CD4-positive, alpha-beta memory T cell (primary cell): Measurements from ENCODE around the gene SEMA4D. TPM values are rescaled to one million over a fixed set of nuclear protein-coding genes. Genes with fewer than 3 reads are reported as not detected.

Experiments used
- CTCF ChIA-PET: fragments of 350-600 bp; sonication (Branson Sonifier 250); formaldehyde crosslinking; loops from one replicate; lab custom pipeline; 2021; ENCODE audit warnings: inconsistent platforms; ENCODE audit not compliant: partially characterized antibody; lab: Charles Lee
- POLR2A ChIA-PET: fragments of 350-600 bp; sonication (Branson Sonifier 250); formaldehyde crosslinking; loops from one replicate; lab custom pipeline; 2021; ENCODE audit not compliant: partially characterized antibody; lab: Charles Lee
- DNase-seq, 5 donors: peaks; one replicate each; pipeline versions ENCODE4 v3.0.0 to v3.0.0-alpha.2; 2020 to 2022; ENCODE audit warnings: mixed read lengths in 1 of 5
- H3K27ac ChIP-seq: one replicate; pipeline ENCODE4 v1.7.0; 2013; ENCODE audit warnings: low read depth, low read length
- H3K27me3 ChIP-seq: 2 replicates; pipeline ENCODE4 v1.7.0; 2013; ENCODE audit warnings: mild to moderate bottlenecking, low read length, moderate library complexity; ENCODE audit not compliant: insufficient read depth
- H3K36me3 ChIP-seq: 2 replicates; pipeline ENCODE4 v1.7.0; 2013; ENCODE audit warnings: mild to moderate bottlenecking, low read length, moderate library complexity; ENCODE audit not compliant: insufficient read depth
- H3K4me1 ChIP-seq: 2 replicates; pipeline ENCODE4 v1.7.0; 2013; ENCODE audit warnings: mild to moderate bottlenecking, low read length, moderate library complexity; ENCODE audit not compliant: insufficient read depth
- H3K4me3 ChIP-seq, 2 donors: one replicate each; pipeline ENCODE4 v1.7.0; 2013; ENCODE audit warnings: low read length in 2 of 2, mild to moderate bottlenecking in 1 of 2
- H3K9me3 ChIP-seq, 2 donors: one replicate each; pipeline ENCODE4 v1.7.0; 2013; ENCODE audit warnings: low read length in 2 of 2, control low read depth in 1 of 2; ENCODE audit not compliant: control insufficient read depth in 1 of 2
- H3K27ac Mint-ChIP-seq, 7 donors: one replicate each; pipeline ENCODE4 v1.8.0; 2020 to 2021; ENCODE audit warnings: mixed read lengths in 7 of 7, mild to moderate bottlenecking in 6 of 7, inconsistent platforms in 3 of 7, moderate library complexity in 3 of 7
- H3K27me3 Mint-ChIP-seq, 2 donors: one replicate each; pipeline ENCODE4 v1.8.0; 2020 to 2021; ENCODE audit warnings: mixed read lengths in 2 of 2
- H3K36me3 Mint-ChIP-seq, 2 donors: one replicate each; pipeline ENCODE4 v1.8.0; 2020 to 2021; ENCODE audit warnings: mixed read lengths in 2 of 2, inconsistent platforms in 1 of 2, mild to moderate bottlenecking in 1 of 2
- H3K4me1 Mint-ChIP-seq, 4 donors: one replicate each; pipeline ENCODE4 v1.8.0; 2020 to 2021; ENCODE audit warnings: mixed read lengths in 4 of 4, mild to moderate bottlenecking in 1 of 4
- H3K4me3 Mint-ChIP-seq, 8 donors: one replicate each; pipeline ENCODE4 v1.8.0; 2020 to 2021; ENCODE audit warnings: mixed read lengths in 8 of 8, mild to moderate bottlenecking in 7 of 8, moderate library complexity in 6 of 8, inconsistent platforms in 3 of 8
- H3K9me3 Mint-ChIP-seq, 8 donors: one replicate each; pipeline ENCODE4 v1.8.0; 2020 to 2021; ENCODE audit warnings: mixed read lengths in 8 of 8, mild to moderate bottlenecking in 5 of 8, inconsistent platforms in 3 of 8, moderate library complexity in 1 of 8
- intact Hi-C: fragments of 100-400 bp; cut with micrococcal nuclease; formaldehyde crosslinking; loops from one replicate; pipeline ENCODE4 v1.15.1; 2023
- polyA plus RNA-seq, 2 donors: library from polyadenylated mRNA; unstranded; fragments of 300-500 nt; fragmentation: Illumina TruSeq; gene quantifications; one replicate each; pipeline ENCODE4 v1.2.3, GENCODE V29; 2021
- total RNA-seq, 2 experiments: library from RNA; stranded (reverse); gene quantifications; one replicate each; pipeline ENCODE4 v1.2.3, GENCODE V29; 2021

SEMA4D gene
- total and polyA plus RNA-seq, 4 experiments from 2014 or later = 49.5 to 410 (median 280) TPM

DNA sequence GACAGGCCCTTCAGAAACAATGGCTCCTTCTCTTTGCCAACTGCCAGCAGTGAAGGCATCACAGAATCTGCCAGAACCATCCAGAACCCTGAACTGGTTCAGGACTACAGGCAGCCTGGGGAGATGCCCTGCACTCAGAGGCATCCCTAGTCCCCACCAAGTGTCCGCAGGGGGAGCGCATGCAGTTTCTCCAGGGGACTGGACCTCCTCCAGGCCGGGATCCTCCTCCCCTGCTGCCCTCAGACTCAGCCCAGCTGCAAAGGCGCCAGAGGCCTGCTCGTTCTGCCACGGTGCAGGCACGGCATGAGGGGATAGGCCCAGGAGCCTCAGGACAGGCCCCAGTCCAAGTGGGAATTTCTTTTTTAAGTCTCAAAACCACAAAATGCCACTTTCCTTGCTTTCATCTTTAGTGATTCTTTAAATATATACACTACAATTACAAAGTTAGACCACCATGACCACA is 72.0 kb downstream of the SEMA4D start:
- peak overlapping the region; percentile 83 to 97 (median 96) for H3K27ac Mint-ChIP-seq
- Histone ChIP-seq H3K36me3 (peaks cover 12% of the 10 kb centered on the region), H3K27ac (peak overlapping the region; percentile 55), H3K27me3 (no peaks in the 10 kb centered on the region), H3K4me3 (peak overlapping the region in 1 of 2 donors; percentile 4), H3K4me1 (peaks cover 100% of the 10 kb centered on the region), H3K9me3 (no peaks in the 10 kb centered on the region)
- intact Hi-C loops = loop anchor here (5.0 kb wide), 1 partner anchor 66 kb away; no protein-coding TSS in a partner anchor
- POLR2A ChIA-PET = interaction anchor here (0.7 to 3.7 kb wide), 13 partner anchors 8 to 123 kb away, joined by 3 to 18 read pairs (median 4); no protein-coding TSS in a partner anchor
- CTCF ChIA-PET = interaction anchor here (1.0 to 13.8 kb wide), 6 partner anchors 8 to 124 kb away, joined by 3 to 166 read pairs (median 4); no protein-coding TSS in a partner anchor
- peaks cover 68 to 98% (median 90%) of the 10 kb centered on the region in 4 donors for H3K4me1 Mint-ChIP-seq
- H3K4me3 Mint-ChIP-seq = peak overlapping the region in 7 of 8 donors; percentile 34 to 89 (median 69)
- peaks cover 5 to 44% of the 10 kb centered on the region in 2 donors for H3K36me3 Mint-ChIP-seq
- peaks cover 0 to 6% (median 0%) of the 10 kb centered on the region in 8 donors for H3K9me3 Mint-ChIP-seq
- no peak for DNase-seq
- no peaks in the 10 kb centered on the region for H3K27me3 Mint-ChIP-seq

- Histone ChIP-seq H3K4me1 (peaks cover 100% of the 10 kb centered on the region), H3K36me3 (peaks cover 9% of the 10 kb centered on the region), H3K4me3 (no peak overlapping the region), H3K9me3 (no peaks in the 10 kb centered on the region), H3K27ac (peak overlapping the region; percentile 55), H3K27me3 (no peaks in the 10 kb centered on the region)
- Mint-ChIP-seq H3K9me3 (peaks cover 0 to 7% (median 0%) of the 10 kb centered on the region in 8 donors), H3K27me3 (no peaks in the 10 kb centered on the region), H3K4me3 (peak overlapping the region in 5 of 8 donors; percentile 26 to 73 (median 31)), H3K27ac (peak overlapping the region; percentile 83 to 97 (median 93)), H3K4me1 (peaks cover 73 to 100% (median 93%) of the 10 kb centered on the region in 4 donors), H3K36me3 (peaks cover 5 to 45% of the 10 kb centered on the region in 2 donors)
- ChIA-PET POLR2A (interaction anchor here (0.7 to 3.0 kb wide), 8 partner anchors 8 to 124 kb away, joined by 3 to 9 read pairs (median 4); no protein-coding TSS in a partner anchor), CTCF (interaction anchor here (1.5 to 13.8 kb wide), 2 partner anchors 19 to 124 kb away, joined by 3 to 166 read pairs; no protein-coding TSS in a partner anchor)
- intact Hi-C loops = loop anchor here (5.0 kb wide), 1 partner anchor 67 kb away; no protein-coding TSS in a partner anchor
- peak in 1 of 5 donors; percentile 46 for DNase-seq
Observed at GRCh38 chr9:89425024-89425805, 72.7 kb downstream of the SEMA4D start.

GRCh38 chr9:89422151-89422975 is 75.5 kb downstream of the SEMA4D start:
- Histone ChIP-seq H3K9me3 (no peaks in the 10 kb centered on the region), H3K36me3 (peaks cover 9% of the 10 kb centered on the region), H3K4me1 (peaks cover 100% of the 10 kb centered on the region), H3K27me3 (no peaks in the 10 kb centered on the region), H3K27ac (peak overlapping the region; percentile 73), H3K4me3 (no peak overlapping the region)
- H3K27ac Mint-ChIP-seq = peak overlapping the region; percentile 75 to 97 (median 92)
- peaks cover 8 to 51% of the 10 kb centered on the region in 2 donors for H3K36me3 Mint-ChIP-seq
- intact Hi-C loops = loop anchor here (2.0 to 5.0 kb wide), 2 partner anchors 14 to 40 kb away; no protein-coding TSS in a partner anchor
- H3K4me3 Mint-ChIP-seq = peak overlapping the region in 7 of 8 donors; percentile 1 to 94 (median 46)
- POLR2A ChIA-PET = interaction anchor here (1.0 to 5.4 kb wide), 11 partner anchors 12 to 106 kb away, joined by 3 to 65 read pairs (median 3); no protein-coding TSS in a partner anchor
- peaks cover 78 to 100% (median 91%) of the 10 kb centered on the region in 4 donors for H3K4me1 Mint-ChIP-seq
- H3K27me3 Mint-ChIP-seq = no peaks in the 10 kb centered on the region
- peaks cover 0 to 7% (median 0%) of the 10 kb centered on the region in 8 donors for H3K9me3 Mint-ChIP-seq
- peak in 1 of 5 donors; percentile 73 for DNase-seq
- CTCF ChIA-PET = interaction anchor here (1.3 to 1.9 kb wide), 3 partner anchors 12 to 126 kb away, joined by 3 to 8 read pairs (median 8); no protein-coding TSS in a partner anchor

DNA sequence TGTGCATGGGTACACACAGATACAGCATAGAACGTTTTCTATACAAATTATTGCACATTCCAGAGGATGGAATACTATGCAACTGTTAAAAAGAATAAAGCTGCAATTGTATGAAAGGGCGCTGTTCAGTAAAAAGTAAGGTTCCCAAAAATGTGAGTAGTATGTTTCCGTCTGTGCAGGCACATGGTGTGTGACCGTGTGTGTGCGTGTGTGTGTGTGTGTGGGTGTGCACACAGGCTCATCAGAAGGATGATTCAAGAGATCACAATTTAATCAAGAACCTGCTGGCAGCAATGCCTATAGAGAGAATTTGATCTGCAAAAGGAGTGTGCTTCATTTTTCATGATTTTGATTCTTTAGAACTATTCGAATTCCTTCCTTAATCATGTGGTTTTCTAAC is 76.3 kb downstream of the SEMA4D start:
- Mint-ChIP-seq H3K27ac (peak overlapping the region; percentile 83 to 97 (median 97)), H3K27me3 (no peaks in the 10 kb centered on the region), H3K4me3 (peak overlapping the region in 6 of 8 donors; percentile 0 to 94 (median 68)), H3K4me1 (peaks cover 77 to 100% (median 90%) of the 10 kb centered on the region in 4 donors), H3K9me3 (peaks cover 0 to 5% (median 0%) of the 10 kb centered on the region in 8 donors), H3K36me3 (peaks cover 10 to 52% of the 10 kb centered on the region in 2 donors)
- CTCF ChIA-PET = interaction anchor here (1.7 to 1.9 kb wide), 2 partner anchors 11 to 127 kb away, joined by 8 read pairs; no protein-coding TSS in a partner anchor
- H3K4me1 ChIP-seq = peaks cover 100% of the 10 kb centered on the region
- peak overlapping the region; percentile 73 for H3K27ac ChIP-seq
- peaks cover 9% of the 10 kb centered on the region for H3K36me3 ChIP-seq
- DNase-seq = peak in 1 of 5 donors; percentile 61
- POLR2A ChIA-PET = interaction anchor here (0.6 to 5.4 kb wide), 8 partner anchors 13 to 102 kb away, joined by 3 to 65 read pairs (median 3); no protein-coding TSS in a partner anchor
- H3K27me3 ChIP-seq = no peaks in the 10 kb centered on the region
- intact Hi-C loops = loop anchor here (5.0 kb wide), 1 partner anchor 41 kb away; no protein-coding TSS in a partner anchor
- H3K4me3 ChIP-seq = no peak overlapping the region
- no peaks in the 10 kb centered on the region for H3K9me3 ChIP-seq

DNA sequence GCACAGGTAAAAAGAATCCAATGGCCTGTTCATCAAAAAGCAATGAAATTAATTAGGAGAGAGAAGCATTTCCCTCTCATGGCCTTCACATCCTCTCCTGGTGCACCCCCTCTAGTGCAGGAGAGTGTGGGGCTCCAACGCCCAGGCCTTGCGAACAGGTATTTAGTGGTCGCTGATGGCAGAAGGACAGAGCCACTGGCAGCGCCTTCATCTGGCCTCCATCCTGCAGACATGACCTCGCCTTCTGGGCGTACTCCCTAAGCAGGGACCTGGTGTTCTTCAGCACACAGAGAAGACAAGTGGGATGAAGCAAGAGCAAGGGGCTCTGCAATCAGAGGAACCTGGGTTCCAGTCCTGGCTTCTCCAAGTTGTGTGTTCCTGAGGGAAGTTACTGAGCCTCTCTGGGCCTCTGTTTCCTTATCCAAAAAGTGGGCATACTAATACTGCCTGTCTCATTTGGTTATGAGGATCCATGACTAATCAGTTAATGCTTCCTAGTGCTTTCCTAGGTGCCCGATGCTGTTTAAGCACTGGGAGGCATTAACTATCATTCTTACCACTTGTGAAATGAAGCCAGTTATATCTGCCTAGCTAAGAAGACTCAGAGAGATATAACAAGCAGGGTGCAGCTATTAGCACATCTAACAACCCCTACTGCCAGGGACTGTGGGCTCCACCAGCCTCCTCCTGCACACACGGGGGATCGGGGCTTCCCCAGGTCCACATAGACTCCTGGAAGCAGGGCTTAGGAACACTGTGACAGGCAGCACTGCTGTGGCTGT is 77.3 kb downstream of the SEMA4D start:
- Histone ChIP-seq H3K27me3 (no peaks in the 10 kb centered on the region), H3K27ac (peak overlapping the region; percentile 73), H3K36me3 (peaks cover 12% of the 10 kb centered on the region), H3K4me3 (peak overlapping the region in 1 of 2 donors; percentile 27), H3K4me1 (peaks cover 100% of the 10 kb centered on the region), H3K9me3 (no peaks in the 10 kb centered on the region)
- intact Hi-C loops = loop anchor here (1.0 to 5.0 kb wide), 2 partner anchors 17 to 42 kb away; no protein-coding TSS in a partner anchor
- Mint-ChIP-seq H3K36me3 (peaks cover 15 to 54% of the 10 kb centered on the region in 2 donors), H3K27ac (peak overlapping the region; percentile 83 to 97 (median 97)), H3K4me1 (peaks cover 75 to 99% (median 90%) of the 10 kb centered on the region in 4 donors), H3K4me3 (peak overlapping the region; percentile 79 to 94 (median 82)), H3K27me3 (no peaks in the 10 kb centered on the region), H3K9me3 (peaks cover 0 to 5% (median 0%) of the 10 kb centered on the region in 8 donors)
- ChIA-PET CTCF (interaction anchor here (1.0 to 3.4 kb wide), 4 partner anchors 9 to 128 kb away, joined by 4 to 16 read pairs (median 8); no protein-coding TSS in a partner anchor), POLR2A (interaction anchor here (1.0 to 5.4 kb wide), 8 partner anchors 12 to 113 kb away, joined by 3 to 65 read pairs (median 4); no protein-coding TSS in a partner anchor)
- no peak for DNase-seq
